Amniotic stem cell (primary cell): Measurements from ENCODE around the gene CIBAR2.

Experiments used
- DNase-seq: peaks from one replicate; lab custom pipeline; 2025; lab: John Stamatoyannopoulos, UW

The CIBAR2 gene

GRCh38 chr16:85112364-85112763 lies at the start of gene CIBAR2:
Gene CIBAR2 (minus strand): TSS chr16:85112472. CDS start chr16:85112352, 120 bp downstream.
- DNase-seq = no peak

- no peak for DNase-seq
These were observed 47.1 kb upstream of the CIBAR2 start for GRCh38 chr16:85159179-85159980.

GRCh38 chr16:85158743-85159178 lies 46.5 kb upstream of the CIBAR2 start:
- no peak for DNase-seq

GRCh38 chr16:85157813-85158742 lies 45.8 kb upstream of the CIBAR2 start:
- no peak for DNase-seq

GRCh38 chr16:85157372-85157771 lies 45.1 kb upstream of the CIBAR2 start:
- DNase-seq = no peak

- no peak for DNase-seq
These were observed 44.6 kb upstream of the CIBAR2 start for GRCh38 chr16:85156869-85157268.

- DNase-seq = no peak
These were observed 44.2 kb upstream of the CIBAR2 start for GRCh38 chr16:85156440-85156839.

- no peak for DNase-seq
These were observed 41.4 kb upstream of the CIBAR2 start for GRCh38 chr16:85153656-85154091.

GRCh38 chr16:85153046-85153445 lies 40.8 kb upstream of the CIBAR2 start:
- DNase-seq = no peak

- DNase-seq = no peak
These were observed 40.2 kb upstream of the CIBAR2 start for GRCh38 chr16:85152414-85153030.

- peak; percentile 78 for DNase-seq
These were observed 39.5 kb upstream of the CIBAR2 start for GRCh38 chr16:85151603-85152413.

GRCh38 chr16:85151079-85151602 lies 38.9 kb upstream of the CIBAR2 start:
- no peak for DNase-seq

- DNase-seq = no peak
These were observed 38.2 kb upstream of the CIBAR2 start for GRCh38 chr16:85150331-85150940.

- DNase-seq = no peak
These were observed 37.5 kb upstream of the CIBAR2 start for GRCh38 chr16:85149776-85150175.

GRCh38 chr16:85148931-85149330 lies 36.7 kb upstream of the CIBAR2 start:
- DNase-seq = no peak

- DNase-seq = no peak
These were observed 34.8 kb upstream of the CIBAR2 start for GRCh38 chr16:85146922-85147651.

GRCh38 chr16:85146532-85146797 lies 34.2 kb upstream of the CIBAR2 start:
- no peak for DNase-seq

GRCh38 chr16:85145734-85146531 lies 33.7 kb upstream of the CIBAR2 start:
- no peak for DNase-seq

- DNase-seq = no peak
These were observed 32.9 kb upstream of the CIBAR2 start for GRCh38 chr16:85145188-85145587.
